Right lobe of liver (tissue), 6 donors: ENCODE data around the gene ZNF598. TPM values are rescaled to one million over a fixed set of nuclear protein-coding genes. Genes with fewer than 3 reads are reported as not detected.
A peak's percentile ranks its signal among the peaks of the same experiment; 100 is the strongest.

Experiments used
- ATAC-seq, 4 donors: fragments of 200-7000 bp; cut with Tn5 transposase; one replicate each; pipeline ENCODE4 v1.9.1; 2020; ENCODE audit warnings: mild to moderate bottlenecking in 4 of 4, moderate library complexity in 4 of 4
- DNase-seq, 3 donors: peaks; one replicate each; pipeline ENCODE4 v3.0.0-alpha.2; 2020
- H3K27ac ChIP-seq, 3 donors: fragments of 200-600 bp; one replicate each; pipeline ENCODE4 v1.8.0; 2022
- H3K27me3 ChIP-seq, 2 donors: fragments of 200-600 bp; one replicate each; pipeline ENCODE4 v1.8.0; 2022
- H3K36me3 ChIP-seq, 4 donors: fragments of 200-600 bp; sonication (generic) in 1 of 4; one replicate each; pipeline versions ENCODE4 v1.5.1 to v1.8.0; 2017 to 2022; ENCODE audit warnings: control low read depth in 1 of 4
- H3K4me1 ChIP-seq, 4 donors: fragments of 200-600 bp; sonication (generic) in 1 of 4; one replicate each; pipeline versions ENCODE4 v1.5.1 to v1.8.0; 2017 to 2022; ENCODE audit warnings: control low read depth in 1 of 4
- H3K4me3 ChIP-seq, 3 donors: fragments of 200-600 bp; one replicate each; pipeline ENCODE4 v1.8.0; 2022
- H3K9me3 ChIP-seq, 4 donors: fragments of 200-600 bp; sonication (generic) in 1 of 4; one replicate each; pipeline versions ENCODE4 v1.5.1 to v1.8.0; 2017 to 2022; ENCODE audit warnings: control low read depth in 1 of 4
- POLR2A ChIP-seq: fragments of 450-650 bp; IDR thresholded peaks from one replicate; pipeline ENCODE4 v1.6.1; 2017; ENCODE audit warnings: antibody characterized with exemption, mild to moderate bottlenecking
- WGBS: methylation state at CpG from one replicate; pipeline ENCODE4 v1.1.6; 2018; ENCODE audit warnings: low coverage, low lambda C conversion rate; ENCODE audit not compliant: insufficient coverage; ENCODE audit errors: missing lambda C conversion rate; 5-methylcytosine and 5-hydroxymethylcytosine counted together
- intact Hi-C, 2 donors: fragments of 100-400 bp; cut with DNase I; formaldehyde crosslinking; loops; one replicate each; pipeline versions ENCODE4 v1.11.2 to v1.14.1; 2022
- total RNA-seq, 6 experiments: library from RNA; depleted of rRNA in 2 of 6; stranded (reverse); fragments of >200 nt in 2 of 6; fragmentation: NEBNext Ultra II Directional in 3 of 6; extraction: Animal tissue kit (Norgen Biotek cat#: 25700) in 3 of 6; gene quantifications; one replicate each; pipeline versions ENCODE4 v1.1.0 to v1.2.4, GENCODE V29; 2016 to 2023
- TF ChIP-seq, protein P1 (sequence below), 4 donors: fragments of 200-600 bp in 3 of 4; fragments of 450-650 bp in 1 of 4; IDR thresholded peaks; one replicate each; pipeline versions ENCODE4 v1.5.1 to v1.8.0; 2016 to 2022; ENCODE audit warnings: antibody characterized with exemption in 4 of 4, mild to moderate bottlenecking in 2 of 4
- donor health status: DM: no; HTN: yes; CAD: no.
- donor health status: DM: no; HTN: no; CAD: no.
- donor health status: DM: no; HTN: no; CAD: no.
- donor health status: DM: no; HTN: yes; CAD: no.
- donor health status: DM: no; HTN: yes; CAD: no.

Gene ZNF598
- total RNA-seq, 6 experiments from 2014 or later = 21.6 to 46.4 (median 25.0) TPM

GRCh38 chr16:2039274-2040031 is 29.8 kb upstream of the ZNF598 start:
- 8% methylated on average over 7 of the region's 29 CpGs for WGBS
- H3K27me3 ChIP-seq = no peaks in the 10 kb centered on the region
- peak overlapping the region; percentile 69 to 96 (median 86) for H3K27ac ChIP-seq
- H3K4me1 ChIP-seq = peaks cover 1 to 54% (median 20%) of the 10 kb centered on the region in 4 donors
- TF ChIP-seq, protein P1, sequence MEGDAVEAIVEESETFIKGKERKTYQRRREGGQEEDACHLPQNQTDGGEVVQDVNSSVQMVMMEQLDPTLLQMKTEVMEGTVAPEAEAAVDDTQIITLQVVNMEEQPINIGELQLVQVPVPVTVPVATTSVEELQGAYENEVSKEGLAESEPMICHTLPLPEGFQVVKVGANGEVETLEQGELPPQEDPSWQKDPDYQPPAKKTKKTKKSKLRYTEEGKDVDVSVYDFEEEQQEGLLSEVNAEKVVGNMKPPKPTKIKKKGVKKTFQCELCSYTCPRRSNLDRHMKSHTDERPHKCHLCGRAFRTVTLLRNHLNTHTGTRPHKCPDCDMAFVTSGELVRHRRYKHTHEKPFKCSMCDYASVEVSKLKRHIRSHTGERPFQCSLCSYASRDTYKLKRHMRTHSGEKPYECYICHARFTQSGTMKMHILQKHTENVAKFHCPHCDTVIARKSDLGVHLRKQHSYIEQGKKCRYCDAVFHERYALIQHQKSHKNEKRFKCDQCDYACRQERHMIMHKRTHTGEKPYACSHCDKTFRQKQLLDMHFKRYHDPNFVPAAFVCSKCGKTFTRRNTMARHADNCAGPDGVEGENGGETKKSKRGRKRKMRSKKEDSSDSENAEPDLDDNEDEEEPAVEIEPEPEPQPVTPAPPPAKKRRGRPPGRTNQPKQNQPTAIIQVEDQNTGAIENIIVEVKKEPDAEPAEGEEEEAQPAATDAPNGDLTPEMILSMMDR (IDR thresholded peaks at IDR 0.05) = no peak
- peak; percentile 25 for TF ChIP-seq POLR2A
- intact Hi-C loops = loop anchor here in 1 of 2 donors (5.0 kb wide), 1 partner anchor 113 kb away; no protein-coding TSS in a partner anchor
- DNase-seq = peak; percentile 88 to 97 (median 94)
- H3K4me3 ChIP-seq = peak overlapping the region in 2 of 3 donors; percentile 74 to 81
- peaks cover 0 to 6% (median 3%) of the 10 kb centered on the region in 4 donors for H3K36me3 ChIP-seq
- ATAC-seq = peak; percentile 40 to 62 (median 52)
- H3K9me3 ChIP-seq = no peaks in the 10 kb centered on the region

- intact Hi-C loops = loop anchor here in 1 of 2 donors (5.0 kb wide), 1 partner anchor 114 kb away; no protein-coding TSS in a partner anchor
- DNase-seq (peak; percentile 55 to 89 (median 87)), ATAC-seq (peak; percentile 0 to 6 (median 4))
- H3K4me1 ChIP-seq = peaks cover 1 to 55% (median 23%) of the 10 kb centered on the region in 4 donors
- H3K36me3 ChIP-seq = peaks cover 0 to 6% (median 3%) of the 10 kb centered on the region in 4 donors
- H3K27me3 ChIP-seq = no peaks in the 10 kb centered on the region
- TF ChIP-seq, protein P1 (IDR thresholded peaks at IDR 0.05) = no peak
- peak; percentile 7 for TF ChIP-seq POLR2A
- H3K9me3 ChIP-seq = no peaks in the 10 kb centered on the region
- peak overlapping the region in 2 of 3 donors; percentile 74 to 81 for H3K4me3 ChIP-seq
- 18% methylated on average over 25 of the region's 41 CpGs for WGBS
- peak overlapping the region; percentile 69 to 96 (median 86) for H3K27ac ChIP-seq
Observed at GRCh38 chr16:2038382-2039231, 29.0 kb upstream of the ZNF598 start.

DNA sequence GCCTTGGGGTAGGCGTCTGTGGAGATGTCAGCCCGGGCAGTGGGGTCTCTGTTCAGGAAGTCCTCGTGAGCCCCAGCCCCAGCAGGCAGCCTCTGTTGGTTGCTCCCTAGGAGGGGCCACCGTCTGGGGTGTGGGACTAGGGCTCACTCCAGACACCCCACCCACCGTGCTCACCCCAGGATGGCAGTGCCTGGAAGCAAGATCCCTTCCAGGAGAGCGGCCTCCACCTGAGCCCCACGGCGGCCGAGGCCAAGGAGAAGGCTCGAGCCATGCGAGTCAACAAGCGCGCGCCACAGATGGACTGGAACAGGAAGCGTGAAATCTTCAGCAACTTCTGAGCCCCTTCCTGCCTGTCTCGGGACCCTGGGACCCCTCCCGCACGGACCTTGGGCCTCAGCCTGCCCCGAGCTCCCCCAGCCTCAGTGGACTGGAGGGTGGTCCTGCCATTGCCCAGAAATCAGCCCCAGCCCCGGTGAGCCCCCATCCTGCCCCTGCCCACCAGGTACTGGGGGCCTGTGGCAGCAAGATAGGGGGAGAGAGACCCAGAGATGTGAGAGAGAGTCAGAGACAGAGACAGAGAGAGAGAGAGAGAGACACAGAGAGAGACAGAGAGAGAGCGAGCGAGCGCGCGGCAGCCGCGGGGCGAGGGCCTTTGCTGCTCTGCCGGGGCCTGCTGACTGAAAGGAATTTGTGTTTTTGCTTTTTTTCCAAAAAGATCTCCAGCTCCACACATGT is 28.2 kb upstream of the ZNF598 start:
- no peak for ATAC-seq
- Histone ChIP-seq H3K4me1 (peaks cover 1 to 60% (median 26%) of the 10 kb centered on the region in 4 donors), H3K9me3 (no peaks in the 10 kb centered on the region), H3K36me3 (peaks cover 0 to 6% (median 3%) of the 10 kb centered on the region in 4 donors), H3K4me3 (peak overlapping the region; percentile 39 to 81 (median 74)), H3K27ac (peak overlapping the region; percentile 70 to 96 (median 86)), H3K27me3 (no peaks in the 10 kb centered on the region)
- WGBS = 42% methylated on average over 16 of the region's 29 CpGs
- no peak for TF ChIP-seq POLR2A
- TF ChIP-seq, protein P1 (IDR thresholded peaks at IDR 0.05) = no peak
- intact Hi-C loops = loop anchor here in 1 of 2 donors (5.0 kb wide), 1 partner anchor 114 kb away; no protein-coding TSS in a partner anchor
- DNase-seq = peak in 1 of 3 donors; percentile 60

GRCh38 chr16:2037115-2037514 is 27.5 kb upstream of the ZNF598 start:
- H3K36me3 ChIP-seq = peaks cover 0 to 6% (median 3%) of the 10 kb centered on the region in 4 donors
- ATAC-seq (no peak), DNase-seq (peak in 1 of 3 donors; percentile 67)
- TF ChIP-seq, protein P1 (IDR thresholded peaks at IDR 0.05) = no peak
- TF ChIP-seq POLR2A = no peak
- peak overlapping the region; percentile 39 to 81 (median 74) for H3K4me3 ChIP-seq
- peak overlapping the region in 2 of 3 donors; percentile 86 to 96 for H3K27ac ChIP-seq
- H3K27me3 ChIP-seq = no peaks in the 10 kb centered on the region
- peaks cover 1 to 63% (median 26%) of the 10 kb centered on the region in 4 donors for H3K4me1 ChIP-seq
- H3K9me3 ChIP-seq = no peaks in the 10 kb centered on the region
- no CpG with 5 or more reads among the region's 15 CpGs for whole genome bisulfite sequencing
- intact Hi-C loops = loop anchor here in 1 of 2 donors (5.0 kb wide), 1 partner anchor 115 kb away; no protein-coding TSS in a partner anchor
